CD4-positive, alpha-beta T cell (primary cell): ENCODE measurements around the gene FECH. TPM values are rescaled to one million over a fixed set of nuclear protein-coding genes. Genes with fewer than 3 reads are reported as not detected.

Source experiments
- ATAC-seq: fragments of 200-7000 bp; cut with Tn5 transposase; one replicate; pipeline ENCODE4 v1.10.0; 2022; ENCODE audit warnings: mild to moderate bottlenecking; ENCODE audit not compliant: poor library complexity
- CTCF ChIA-PET: fragments of 350-600 bp; sonication (Branson Sonifier 250); formaldehyde crosslinking; loops from one replicate; lab custom pipeline; 2021; ENCODE audit warnings: antibody characterized with exemption, inconsistent platforms; lab: Charles Lee
- POLR2A ChIA-PET: fragments of 350-600 bp; sonication (Branson Sonifier 250); formaldehyde crosslinking; loops from one replicate; lab custom pipeline; 2021; ENCODE audit warnings: antibody characterized with exemption, inconsistent platforms; lab: Charles Lee
- DNase-seq, 14 experiments: peaks; one replicate each; pipeline ENCODE4 v3.0.0-alpha.2; 2013 to 2020; ENCODE audit warnings: mixed read lengths in 2 of 14
- H3K27ac ChIP-seq, 2 donors: one replicate each; pipeline versions ENCODE4 v1.5.1 to v1.7.0; 2013; ENCODE audit warnings: low read length in 2 of 2, low read depth in 1 of 2, mild to moderate bottlenecking in 1 of 2
- H3K27me3 ChIP-seq, 2 experiments: 1 replicate in 1 of 2; 2 replicates in 1 of 2; pipeline versions ENCODE4 v1.6.1 to v1.7.0; 2013; ENCODE audit warnings: low read length in 2 of 2, control low read depth in 1 of 2, mild to moderate bottlenecking in 1 of 2, moderate library complexity in 1 of 2; ENCODE audit not compliant: insufficient read depth in 2 of 2, control insufficient read depth in 1 of 2
- H3K36me3 ChIP-seq: one replicate; pipeline ENCODE4 v1.6.1; 2013; ENCODE audit warnings: low read length, control low read depth; ENCODE audit not compliant: insufficient read depth
- H3K4me1 ChIP-seq: one replicate; pipeline ENCODE4 v1.6.1; 2013; ENCODE audit warnings: low read length, control low read depth; ENCODE audit not compliant: insufficient read depth
- H3K4me3 ChIP-seq: one replicate; pipeline ENCODE4 v1.5.1; 2013; ENCODE audit warnings: mild to moderate bottlenecking, low read length, moderate library complexity
- H3K9me3 ChIP-seq, 2 experiments: 1 replicate in 1 of 2; 2 replicates in 1 of 2; pipeline versions ENCODE4 v1.6.1 to v1.7.0; 2013; ENCODE audit warnings: low read length in 2 of 2, mild to moderate bottlenecking in 2 of 2, control low read depth in 1 of 2, moderate library complexity in 1 of 2; ENCODE audit not compliant: control insufficient read depth in 1 of 2, insufficient read depth in 1 of 2
- H3K27ac Mint-ChIP-seq: one replicate; pipeline ENCODE4 v1.8.0; 2020; ENCODE audit warnings: mixed read lengths
- H3K27me3 Mint-ChIP-seq: one replicate; pipeline ENCODE4 v1.8.0; 2021; ENCODE audit warnings: mixed read lengths
- H3K36me3 Mint-ChIP-seq: one replicate; pipeline ENCODE4 v1.8.0; 2021; ENCODE audit warnings: low read depth, mixed read lengths
- H3K4me1 Mint-ChIP-seq: one replicate; pipeline ENCODE4 v1.8.0; 2021; ENCODE audit warnings: low read depth, mixed read lengths
- H3K4me3 Mint-ChIP-seq: one replicate; pipeline ENCODE4 v1.8.0; 2020; ENCODE audit warnings: mild to moderate bottlenecking, mixed read lengths
- H3K9me3 Mint-ChIP-seq: one replicate; pipeline ENCODE4 v1.8.0; 2020; ENCODE audit warnings: mixed read lengths
- CTCF ChIP-seq: fragments of 200-600 bp; IDR thresholded peaks from one replicate; pipeline ENCODE4 v1.8.0; 2022; ENCODE audit warnings: antibody characterized with exemption, mild to moderate bottlenecking
- intact Hi-C, 2 experiments: fragments of 100-400 bp; cut with DNase I in 1 of 2; cut with micrococcal nuclease in 1 of 2; formaldehyde crosslinking; loops; one replicate each; pipeline versions ENCODE4 v1.15.1 to v1.9.0; 2023 to 2025; cut with DNase I, micrococcal nuclease
- total RNA-seq, 174 experiments: library from RNA in 2 of 174; stranded (reverse) in 2 of 174; gene quantifications; one replicate each; pipeline ENCODE4 v1.2.3 and lab custom pipeline; 2021 to 2026

Gene FECH
- total RNA-seq, 2 experiments from 2014 or later: 7.5 to 8.1 TPM

GRCh38 chr18:57627488-57627887, 41.0 kb upstream of the FECH start:
- Mint-ChIP-seq H3K27ac (peak overlapping the region; percentile 44), H3K27me3 (no peaks in the 10 kb centered on the region), H3K9me3 (no peaks in the 10 kb centered on the region), H3K4me1 (peaks cover 18% of the 10 kb centered on the region), H3K4me3 (peak overlapping the region; percentile 76), H3K36me3 (peaks cover 4% of the 10 kb centered on the region)
- Histone ChIP-seq H3K27me3 (no peaks in the 10 kb centered on the region), H3K27ac (no peak overlapping the region), H3K4me3 (no peak overlapping the region), H3K9me3 (no peaks in the 10 kb centered on the region), H3K4me1 (peaks cover 23% of the 10 kb centered on the region), H3K36me3 (no peaks in the 10 kb centered on the region)
- no peak for TF ChIP-seq CTCF
- intact Hi-C loops: loop anchor here in 1 of 2 experiments (5.0 to 10.0 kb wide), 3 partner anchors 497 to 1727 kb away; partner anchors contain the start of gene LMAN1
- ChIA-PET CTCF (no interaction called here), POLR2A (no interaction called here)
- ATAC-seq: no peak
- no peak for DNase-seq

GRCh38 chr18:57624988-57625387, 38.5 kb upstream of the FECH start:
- no peak overlapping the region for H3K27ac Mint-ChIP-seq
- no peak overlapping the region for H3K27ac ChIP-seq
- peak overlapping the region; percentile 71 for H3K4me3 Mint-ChIP-seq
- no peaks in the 10 kb centered on the region for H3K27me3 Mint-ChIP-seq
- no peaks in the 10 kb centered on the region for H3K27me3 ChIP-seq
- peaks cover 24% of the 10 kb centered on the region for H3K4me1 Mint-ChIP-seq
- ATAC-seq (no peak), DNase-seq (no peak)
- POLR2A ChIA-PET: no interaction called here
- peaks cover 18% of the 10 kb centered on the region for H3K4me1 ChIP-seq
- CTCF ChIA-PET: no interaction called here
- H3K36me3 ChIP-seq: no peaks in the 10 kb centered on the region
- no peak for TF ChIP-seq CTCF
- no peaks in the 10 kb centered on the region for H3K9me3 ChIP-seq
- intact Hi-C loops: loop anchor here in 1 of 2 experiments (5.0 to 10.0 kb wide), 6 partner anchors 38 to 1730 kb away; partner anchors contain the start of genes FECH, LMAN1, NEDD4L and TXNL1
- H3K9me3 Mint-ChIP-seq: no peaks in the 10 kb centered on the region
- no peak overlapping the region for H3K4me3 ChIP-seq
- peaks cover 21% of the 10 kb centered on the region for H3K36me3 Mint-ChIP-seq

GRCh38 chr18:57621246-57621604, 34.7 kb upstream of the FECH start:
- peaks cover 19% of the 10 kb centered on the region for H3K36me3 ChIP-seq

More at GRCh38 chr18:57621246-57621604, 34.7 kb upstream of the FECH start:
- ATAC-seq: peak; percentile 11
- H3K4me3 ChIP-seq: peak overlapping the region; percentile 91
- peaks cover 33% of the 10 kb centered on the region for H3K4me1 ChIP-seq
- DNase-seq: peak in 2 of 14 experiments; percentile 11 to 13
- POLR2A ChIA-PET: interaction anchor here (0.7 to 3.4 kb wide), 7 partner anchors 9 to 971 kb away, joined by 3 to 58 read pairs (median 5); partner anchors contain the start of genes FECH and WDR7
- Mint-ChIP-seq H3K4me1 (peaks cover 33% of the 10 kb centered on the region), H3K4me3 (peak overlapping the region; percentile 95), H3K27ac (peak overlapping the region; percentile 98), H3K27me3 (no peaks in the 10 kb centered on the region), H3K9me3 (no peaks in the 10 kb centered on the region), H3K36me3 (peaks cover 48% of the 10 kb centered on the region)
- no peaks in the 10 kb centered on the region for H3K27me3 ChIP-seq
- H3K9me3 ChIP-seq: no peaks in the 10 kb centered on the region
- no peak for TF ChIP-seq CTCF
- intact Hi-C loops: loop anchor here (1.0 to 10.0 kb wide), 7 partner anchors 9 to 1734 kb away; partner anchors contain the start of genes FECH (in 2 of the 2), LMAN1 (in 1 of the 2), NEDD4L (in 1 of the 2) and TXNL1 (in 1 of the 2)
- CTCF ChIA-PET: interaction anchor here (0.9 kb wide), 1 partner anchor 9 kb away, joined by 5 read pairs; no protein-coding TSS in a partner anchor
- H3K27ac ChIP-seq: peak overlapping the region; percentile 70 to 91
